ENCODE data around the gene MINDY4. TPM values are rescaled to one million over a fixed set of nuclear protein-coding genes. Genes with fewer than 3 reads are reported as not detected.

The MINDY4 gene
- total and polyA plus RNA-seq, 2 of the 4 experiments (the other 2 are of a cell fraction), result 1.8 to 3.6 TPM

DNA sequence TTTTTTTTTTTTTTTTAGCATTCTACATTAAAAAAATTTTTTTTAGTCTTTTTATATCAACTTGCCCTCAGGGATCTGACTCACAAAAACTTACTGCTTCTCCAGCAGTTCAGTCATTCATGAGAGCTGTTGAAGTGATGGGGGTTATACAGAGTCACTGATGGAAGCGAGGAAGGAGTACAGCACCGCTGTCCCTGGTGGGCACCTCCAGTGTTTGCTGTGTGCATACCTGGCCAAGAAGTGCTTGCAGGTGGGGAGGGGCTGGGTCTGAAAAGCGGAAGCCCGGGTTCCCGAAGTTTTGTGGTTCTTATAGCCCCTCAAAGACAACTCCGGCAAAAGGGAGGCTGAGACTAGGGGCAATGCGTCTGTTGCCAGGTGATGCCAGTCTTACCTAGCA is 46.2 kb downstream of the MINDY4 start:
- ChIA-PET POLR2A (ENCODE audit: unreplicated experiment) (interaction anchor here (0.6 kb wide), 1 partner anchor 28 kb away, joined by 3 read pairs; no protein-coding TSS in a partner anchor), CTCF (no interaction called here)
- Histone ChIP-seq H3K36me3 (ENCODE audit: control insufficient read depth, insufficient read depth, low read length) (no peaks in the 10 kb centered on the region), H2BK15ac (ENCODE audit: low read depth, low read length) (no peak overlapping the region), H3K4ac (ENCODE audit: low read depth, low read length) (no peak overlapping the region), H3K4me2 (ENCODE audit: low read depth, low read length) (no peak overlapping the region), H3K4me1 (ENCODE audit: control insufficient read depth, insufficient read depth, low read length) (peaks cover 6% of the 10 kb centered on the region; the same call in 1 of the 2 replicates), H2BK20ac (ENCODE audit: low read depth, low read length) (no peak overlapping the region), H3K56ac (ENCODE audit: extremely low read depth, insufficient read depth, low read length) (no peak overlapping the region), H3K79me1 (ENCODE audit: low read depth in 1 of 2, low read length in 2 of 2) (peaks cover 0 to 3% of the 10 kb centered on the region in 2 experiments; a peak in 1 of 4 replicates), H3K9ac (ENCODE audit: low read depth, low read length) (no peak overlapping the region), H4K20me1 (ENCODE audit: insufficient read depth, low read length) (no peaks in the 10 kb centered on the region), H3K9me3 (ENCODE audit: control insufficient read depth, insufficient read depth, low read length) (no peaks in the 10 kb centered on the region), H2AK9ac (replicated peaks; ENCODE audit: low read depth, low read length, poor library complexity) (no peak overlapping the region), H4K8ac (ENCODE audit: low read depth in 2 of 2, low read length in 2 of 2) (no peak overlapping the region), H2AFZ (replicated peaks; ENCODE audit: low read length, poor library complexity) (no peak overlapping the region), H3K14ac (replicated peaks; ENCODE audit: low read depth, low read length) (no peak overlapping the region), H4K91ac (ENCODE audit: insufficient read depth, low read depth, low read length) (no peak overlapping the region), H3K9me1 (ENCODE audit: insufficient read depth, low read length) (0 out of 2 replicates have a peak, but pooled peaks cover 4% of the 10 kb centered on the region), H3K27me3 (ENCODE audit: control insufficient read depth, insufficient read depth, low read length) (no peaks in the 10 kb centered on the region; the same call in 1 of the 2 replicates), H2BK120ac (ENCODE audit: low read depth, low read length) (no peak overlapping the region), H3K27ac (ENCODE audit: insufficient read depth, low read length) (no peak overlapping the region), H3K23ac (ENCODE audit: low read depth, low read length) (no peak overlapping the region), H4K5ac (ENCODE audit: low read depth, low read length) (no peak overlapping the region), H3K4me3 (ENCODE audit: insufficient read depth, low read depth, low read length) (no peak overlapping the region), H3K18ac (ENCODE audit: low read depth, low read length) (no peak overlapping the region), H2AK5ac (ENCODE audit: low read depth, low read length) (0 out of 2 replicates have a peak overlapping the region, but pooled peaks have one; percentile 58), H2BK5ac (ENCODE audit: low read depth, low read length, poor library complexity, severe bottlenecking) (no peak overlapping the region)
- TF ChIP-seq CEBPB (IDR thresholded peaks at IDR 0.05; ENCODE audit: low read depth, low read length) (no peak), RFX5 (IDR thresholded peaks at IDR 0.05; ENCODE audit: low read depth, low read length) (no peak), MXI1 (IDR thresholded peaks at IDR 0.05; ENCODE audit: borderline replicate concordance, low read depth, low read length) (no peak), POLR2A (IDR thresholded peaks at IDR 0.05; ENCODE audit: low read depth, low read length) (no peak), NFE2L2 (IDR thresholded peaks at IDR 0.05; ENCODE audit: low read depth, low read length) (no peak), MAZ (IDR thresholded peaks at IDR 0.05; ENCODE audit: borderline replicate concordance, low read depth, low read length) (no peak), MAFK (IDR thresholded peaks at IDR 0.05; ENCODE audit: low read depth, low read length) (no peak), RAD21 (IDR thresholded peaks at IDR 0.05; ENCODE audit: low read length) (no peak)
- WGBS, 2 experiments (ENCODE audit: extremely low coverage in 2 of 2, insufficient read length in 1 of 2), result 100% methylated on average over 1 of the region's 7 CpGs; no CpG with 5 or more reads in 1 of the 2 experiments
- dilution Hi-C loops (cut with HindIII; ENCODE audit: low sequenced_read_pairs, unreplicated experiment) (no loop called here), intact Hi-C loops (cut with micrococcal nuclease) (no loop called here), in situ Hi-C loops (cut with MboI; ENCODE audit: low sequenced_read_pairs) (no loop called here)
- ATAC-seq (ENCODE audit: low read depth) (0 out of 2 replicates have a peak, but pooled peaks have one; percentile 40), DNase-seq (peak; percentile 54)
- BruUV-seq (replicated peaks), result no TSS peak

All from IMR-90 (cell line).